GM03348 (cell line): ENCODE data around the gene AMBN.

Experiments
- DNase-seq: peaks from one replicate; pipeline ENCODE4 v3.0.0; 2012; ENCODE audit warnings: low spot score

The AMBN gene, protein sequence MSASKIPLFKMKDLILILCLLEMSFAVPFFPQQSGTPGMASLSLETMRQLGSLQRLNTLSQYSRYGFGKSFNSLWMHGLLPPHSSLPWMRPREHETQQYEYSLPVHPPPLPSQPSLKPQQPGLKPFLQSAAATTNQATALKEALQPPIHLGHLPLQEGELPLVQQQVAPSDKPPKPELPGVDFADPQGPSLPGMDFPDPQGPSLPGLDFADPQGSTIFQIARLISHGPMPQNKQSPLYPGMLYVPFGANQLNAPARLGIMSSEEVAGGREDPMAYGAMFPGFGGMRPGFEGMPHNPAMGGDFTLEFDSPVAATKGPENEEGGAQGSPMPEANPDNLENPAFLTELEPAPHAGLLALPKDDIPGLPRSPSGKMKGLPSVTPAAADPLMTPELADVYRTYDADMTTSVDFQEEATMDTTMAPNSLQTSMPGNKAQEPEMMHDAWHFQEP

DNA sequence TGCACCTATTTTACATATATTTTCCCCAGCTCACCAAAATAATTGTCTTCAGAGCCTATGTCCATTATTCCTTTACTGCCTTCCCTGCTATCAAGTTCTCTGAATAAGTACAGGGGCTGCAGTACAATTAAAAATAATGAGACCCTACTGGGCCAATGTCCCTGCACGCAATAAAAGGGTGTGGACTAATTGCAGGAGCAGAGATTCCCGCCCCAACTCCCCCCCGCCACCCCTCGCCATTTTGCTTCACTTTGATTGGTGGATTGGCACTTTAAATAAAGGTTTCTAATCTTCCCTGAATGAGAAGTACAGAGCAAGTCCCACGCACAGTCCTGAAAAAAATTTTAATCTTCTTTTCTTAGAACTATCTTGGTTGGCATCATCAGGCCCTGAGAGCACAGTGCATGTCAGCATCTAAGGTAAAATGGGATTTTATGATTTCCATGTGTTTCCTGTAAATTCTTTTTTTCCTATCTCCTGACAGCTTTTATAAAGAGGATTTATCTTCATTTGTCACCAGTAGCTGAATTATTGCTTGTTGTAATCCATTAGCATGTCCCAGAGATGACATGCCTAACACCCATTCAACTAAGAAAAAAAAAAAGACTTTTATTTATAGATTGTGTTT, at the start of gene AMBN:
AMBN (plus strand) TSS at position 302 of the 628 bp plus-strand sequence; CDS start at position 405, 103 bp downstream.
- DNase-seq: no peak

DNA sequence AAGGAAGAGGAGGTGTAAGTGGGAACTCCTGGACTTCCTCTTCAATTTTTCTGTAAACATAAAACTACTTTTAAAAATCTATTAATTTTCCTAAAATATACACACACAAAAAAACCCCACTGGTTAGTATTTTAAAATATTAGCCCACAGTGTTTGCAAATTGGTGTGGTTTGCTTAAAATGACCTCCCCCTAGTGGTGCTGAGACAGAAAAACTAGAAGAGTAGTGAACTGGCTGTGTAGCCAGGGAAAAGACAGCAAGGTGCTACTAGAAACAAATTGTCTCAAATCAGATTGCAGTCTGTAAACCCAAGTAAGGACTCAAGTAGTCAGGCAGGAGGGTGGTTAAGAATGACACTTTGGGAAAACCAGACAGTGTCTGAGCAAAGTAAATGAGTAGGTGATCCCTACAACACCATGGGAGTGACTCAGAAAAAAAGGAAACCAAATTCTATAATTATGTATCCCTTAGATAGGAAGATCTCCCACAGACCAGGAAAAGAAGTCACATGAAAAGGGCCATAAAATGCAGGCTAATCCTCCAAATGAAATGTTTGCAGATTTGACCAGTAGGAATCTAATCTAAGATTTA, 47.7 kb upstream of the AMBN start:
- DNase-seq: peak; percentile 20

DNA sequence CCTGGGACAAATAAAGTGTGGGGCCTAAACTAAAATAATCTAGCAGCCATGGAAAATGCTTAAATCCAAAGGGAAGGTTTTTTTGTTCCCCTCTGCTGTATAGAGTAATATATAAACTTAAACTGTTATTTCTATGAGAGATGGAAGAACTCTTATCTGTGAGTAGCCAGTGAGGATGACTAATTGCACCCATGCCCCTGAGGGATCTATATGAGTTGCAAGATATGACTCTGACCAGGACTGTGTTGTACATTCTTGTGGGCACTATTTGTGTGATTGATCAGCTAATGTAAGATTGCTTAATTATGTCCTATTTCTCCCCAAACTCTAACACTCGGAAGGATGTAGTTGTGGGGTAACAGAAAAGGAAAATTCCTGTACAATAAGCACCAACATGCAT, 35.2 kb upstream of the AMBN start:
- no peak for DNase-seq

DNA sequence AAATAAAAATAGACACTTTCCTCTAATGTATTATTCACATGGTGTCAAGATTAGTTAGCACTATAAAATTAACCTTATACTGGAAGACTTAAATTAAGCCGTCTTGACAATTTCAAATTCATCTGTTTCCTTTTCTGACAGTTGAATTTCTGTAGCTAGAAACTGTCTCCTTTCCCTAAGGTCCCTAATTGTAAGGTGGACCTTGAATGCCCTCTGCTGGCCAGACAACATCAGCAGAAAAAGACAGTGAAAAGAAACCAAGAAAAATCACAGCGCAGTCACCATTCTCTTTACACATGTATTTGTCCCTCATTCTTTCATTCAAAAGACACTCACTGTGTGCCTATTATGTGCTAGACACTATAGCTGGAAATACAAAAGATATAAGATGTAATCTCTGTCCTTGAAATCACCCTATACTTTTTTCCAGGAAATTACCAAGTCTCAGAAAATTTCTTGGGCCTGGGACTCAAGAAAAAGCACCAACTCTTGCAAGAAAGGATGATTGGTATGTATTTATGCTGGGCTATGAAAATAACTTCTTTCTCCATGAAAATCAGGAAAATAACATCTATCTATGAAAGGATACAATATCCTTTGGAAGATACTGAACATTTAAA, 32.7 kb upstream of the AMBN start:
- peak; percentile 72 for DNase-seq

DNA sequence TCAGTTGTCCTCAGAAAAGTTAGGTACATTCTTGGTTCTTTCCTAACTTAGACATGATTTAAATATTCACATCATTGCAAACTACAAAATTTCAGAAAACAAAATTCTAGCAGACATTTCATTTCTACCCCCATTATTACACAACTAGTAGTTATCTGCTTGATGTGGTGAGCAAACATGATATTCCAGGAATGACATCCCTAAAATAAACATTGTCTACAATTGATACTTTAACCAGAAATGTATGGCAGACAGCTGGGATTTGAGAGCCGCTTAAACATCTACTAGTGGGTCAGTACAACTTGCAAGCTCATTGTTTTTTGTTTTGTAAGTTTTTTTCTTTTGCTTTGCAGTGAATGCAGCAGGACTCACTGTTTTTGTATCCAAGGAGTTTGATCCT, 32.1 kb upstream of the AMBN start:
- no peak for DNase-seq

DNA sequence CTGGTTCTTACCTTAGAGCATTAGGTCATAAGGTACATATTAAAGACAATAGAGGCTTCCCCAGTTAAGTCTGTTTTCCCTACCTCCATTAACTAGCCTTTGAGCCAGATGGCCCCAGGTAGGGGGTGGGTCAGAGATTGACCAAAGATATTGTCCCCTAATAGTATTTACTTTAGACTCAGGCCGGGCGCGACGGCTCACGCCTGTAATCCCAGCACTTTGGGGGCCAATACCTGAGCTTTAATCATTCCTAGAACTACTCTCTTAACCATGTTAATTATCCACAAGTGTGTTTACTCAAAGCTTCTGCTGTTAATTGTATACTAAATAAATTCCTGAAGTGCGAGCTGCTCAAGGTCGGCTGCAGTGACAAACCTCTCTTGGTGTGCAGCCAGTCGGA, 28.0 kb upstream of the AMBN start:
- DNase-seq: no peak

DNA sequence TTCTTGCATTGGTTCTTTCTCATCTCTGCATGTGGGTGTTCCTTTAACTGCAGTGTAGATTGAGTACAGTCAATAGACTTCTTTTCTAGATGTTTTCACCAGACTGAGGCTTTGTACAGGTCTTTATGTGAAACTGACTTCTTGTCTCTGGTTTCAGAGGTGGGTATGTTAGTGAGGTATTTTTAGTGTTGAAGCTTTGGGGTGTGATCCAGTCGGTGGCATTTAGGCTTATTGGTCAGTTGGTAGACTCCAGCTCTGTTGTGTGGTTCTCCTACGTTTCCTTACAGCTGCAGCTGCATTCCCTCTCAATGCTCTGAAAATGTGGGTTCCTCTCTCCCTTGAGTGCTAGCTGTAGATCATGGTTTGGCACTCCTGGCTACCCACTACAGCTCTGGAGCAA, 21.3 kb upstream of the AMBN start:
- no peak for DNase-seq

DNA sequence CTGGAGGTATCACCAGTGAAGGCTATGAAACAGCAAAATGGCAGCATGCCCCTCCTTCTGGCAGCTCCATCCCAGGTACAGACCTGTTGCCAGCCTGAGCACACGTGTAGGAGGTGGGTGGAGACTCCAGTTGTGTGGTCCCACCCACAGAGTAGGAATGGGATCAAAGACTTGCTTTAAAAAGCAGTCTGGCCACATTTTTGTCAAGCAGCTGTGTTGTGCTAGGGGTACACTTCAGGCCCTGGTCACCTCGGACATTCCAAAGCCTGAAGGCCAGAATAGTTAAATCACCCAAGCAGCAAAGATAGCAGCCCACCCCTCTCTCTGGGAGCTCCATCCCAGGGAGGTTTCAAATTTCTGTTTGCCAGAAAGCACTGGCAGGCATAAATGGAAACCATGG, 20.3 kb upstream of the AMBN start:
- DNase-seq: no peak

DNA sequence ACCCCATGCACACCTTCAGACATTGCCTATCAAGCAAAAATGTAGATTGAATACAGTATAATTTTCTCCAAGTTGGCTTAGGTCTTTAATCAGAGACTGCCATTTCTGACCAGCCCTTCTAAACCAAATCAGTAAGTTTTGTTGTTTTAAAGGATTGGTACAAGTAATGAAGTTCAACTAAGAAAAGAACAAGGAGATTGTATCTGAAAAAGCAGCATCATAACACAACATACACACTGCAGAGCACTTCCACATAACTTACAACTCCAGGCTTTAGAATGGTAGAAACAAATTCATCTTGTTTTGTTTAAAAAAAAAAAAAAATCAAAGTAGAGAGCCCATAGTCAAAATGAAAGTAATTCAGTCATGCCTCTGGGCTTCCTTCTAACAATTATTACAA, 16.1 kb upstream of the AMBN start:
- DNase-seq: no peak

DNA sequence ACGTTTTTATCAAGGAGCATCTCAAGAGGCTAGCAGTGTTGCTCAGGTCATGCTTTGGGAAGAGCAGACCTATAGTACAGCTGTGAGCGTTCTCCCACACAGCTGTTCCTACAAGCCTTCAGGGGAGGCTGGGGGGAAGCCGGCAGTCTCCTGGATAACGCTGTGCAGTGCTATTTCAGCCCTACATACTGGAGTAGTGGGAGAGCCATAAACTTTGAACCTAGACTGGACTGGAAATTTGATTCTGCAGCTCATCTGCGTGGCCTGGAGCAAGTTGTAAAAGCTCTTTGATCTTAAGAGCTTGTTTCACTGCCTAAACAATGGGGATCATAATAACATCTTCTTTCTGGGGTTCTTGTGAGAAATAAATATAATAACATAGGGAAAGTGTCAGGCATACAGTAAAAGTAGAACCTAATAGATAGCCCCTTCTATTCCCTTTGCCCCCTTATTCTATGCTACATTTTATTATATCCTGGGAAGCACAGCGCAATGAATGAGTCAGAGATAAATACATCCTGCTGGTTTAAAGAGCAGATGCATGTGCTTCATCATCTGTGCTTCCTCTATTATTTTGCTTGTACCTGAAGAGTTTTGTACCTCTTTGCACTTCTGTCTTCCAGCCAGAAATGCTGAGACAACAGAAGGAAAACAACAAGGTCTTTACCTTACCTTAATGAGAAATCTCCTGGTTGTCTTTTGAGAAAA, 14.7 kb upstream of the AMBN start:
- DNase-seq: no peak

DNA sequence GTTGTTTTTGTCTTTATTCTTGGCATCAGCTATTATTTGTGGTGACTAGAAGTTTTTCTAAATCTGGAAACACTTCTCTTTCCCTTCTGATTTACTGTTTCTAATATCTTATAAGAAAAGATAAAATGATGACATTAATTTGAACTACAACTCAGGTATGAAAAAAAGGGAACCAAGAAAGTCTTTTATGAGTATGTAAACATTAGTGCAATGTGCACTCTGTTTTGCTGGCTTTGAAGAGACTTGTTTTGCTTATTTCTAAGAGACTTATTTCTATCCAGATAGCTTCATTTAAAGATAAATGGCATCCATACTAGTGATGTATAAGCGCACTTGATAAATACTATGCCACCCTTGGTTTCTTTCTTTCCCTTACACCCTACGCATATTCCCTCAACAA, 10.1 kb upstream of the AMBN start:
- DNase-seq: no peak

DNA sequence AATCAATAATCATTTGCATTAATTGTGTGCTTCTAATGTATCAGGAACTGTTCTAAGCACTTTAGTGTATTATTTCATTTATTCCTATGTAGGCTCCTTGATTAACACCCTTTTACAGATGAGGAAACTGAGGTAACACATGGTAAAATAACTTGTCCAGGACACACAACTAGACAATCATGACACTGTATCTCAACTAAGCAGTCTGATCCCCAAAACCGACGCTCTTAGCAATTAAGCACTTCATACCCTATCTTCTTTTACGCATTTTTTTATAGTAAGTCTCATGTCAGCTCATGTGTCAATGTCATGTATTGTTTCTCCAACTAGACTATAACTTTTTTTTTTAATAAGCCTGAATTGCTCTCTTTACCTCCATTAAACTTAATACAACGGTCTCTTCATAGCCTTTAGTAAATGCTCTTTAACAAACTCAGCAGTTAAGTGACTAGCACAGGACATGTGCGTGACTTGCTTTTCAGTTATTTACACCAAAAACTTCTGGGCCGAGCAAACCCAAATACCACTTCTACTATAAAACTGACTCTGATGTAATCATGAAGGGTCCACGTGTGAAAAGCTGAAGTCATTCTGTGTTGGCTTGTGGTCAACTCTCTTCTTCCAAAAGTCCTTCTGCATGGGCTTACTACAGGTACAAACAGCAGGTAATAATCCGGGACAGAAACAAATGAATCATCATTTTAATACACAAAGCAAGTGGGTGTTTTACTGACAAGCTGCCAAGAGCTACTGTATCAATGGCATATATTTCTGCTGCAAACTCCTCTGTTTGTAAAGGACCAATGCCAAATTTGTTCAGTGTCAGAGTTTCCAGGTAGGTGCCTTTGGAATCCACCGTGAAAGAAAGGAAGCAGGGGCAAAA, 7.9 kb upstream of the AMBN start:
- no peak for DNase-seq

DNA sequence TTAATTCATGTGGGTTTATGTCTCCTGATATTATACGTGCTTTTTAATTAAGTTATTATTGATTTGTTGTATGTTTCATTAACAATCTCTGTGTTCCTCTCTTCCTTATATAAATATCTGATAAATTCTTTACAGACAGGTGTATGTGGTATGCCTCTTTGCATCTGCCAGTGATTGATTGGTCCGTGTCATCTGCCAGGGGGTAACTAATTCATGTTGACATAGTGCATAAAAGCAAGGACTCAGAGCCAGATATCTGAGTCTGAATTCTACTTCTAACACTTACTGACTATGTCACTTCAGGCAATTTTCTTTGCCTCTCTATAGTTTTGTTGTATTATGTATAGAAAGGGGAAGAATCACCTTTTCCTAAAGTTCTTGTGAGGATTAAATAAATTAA, 5.2 kb upstream of the AMBN start:
- DNase-seq: no peak

DNA sequence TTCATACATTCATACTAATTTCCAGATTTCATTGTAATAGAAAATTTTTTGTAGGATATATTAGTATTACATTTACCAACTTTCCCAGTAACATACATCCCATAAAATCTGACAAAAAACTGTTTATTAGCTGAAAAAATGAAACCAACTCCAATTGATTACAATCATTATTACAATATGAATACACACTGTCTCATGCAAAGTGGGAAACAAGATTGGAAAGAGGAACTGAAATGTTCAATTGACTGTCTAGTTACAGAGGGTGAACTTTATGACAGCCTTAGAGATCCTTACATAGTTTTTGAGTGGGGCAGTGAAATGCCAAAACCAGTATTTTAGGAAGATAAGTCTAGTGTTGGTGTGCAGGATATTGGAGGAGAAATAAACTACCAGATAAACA, 2.3 kb upstream of the AMBN start:
- no peak for DNase-seq

DNA sequence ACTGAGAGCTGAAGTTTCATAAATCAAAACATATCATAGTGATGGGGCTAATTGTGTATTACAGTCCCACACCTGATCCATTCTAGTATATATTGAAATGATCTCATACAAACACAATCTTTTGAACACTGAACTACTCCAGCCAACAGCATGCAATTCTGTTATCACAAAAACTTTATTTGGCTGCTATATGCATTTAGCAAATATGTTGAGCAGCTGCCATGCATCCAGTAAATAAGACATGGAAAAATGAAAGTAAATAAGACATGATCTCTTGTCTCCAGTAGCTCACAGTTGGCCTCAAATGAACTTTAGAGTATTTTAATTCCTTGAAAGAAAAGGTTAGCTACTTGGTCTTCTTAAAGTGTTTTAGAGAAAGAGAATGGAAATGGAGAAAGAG, 2.1 kb downstream of the AMBN start:
- no peak for DNase-seq

DNA sequence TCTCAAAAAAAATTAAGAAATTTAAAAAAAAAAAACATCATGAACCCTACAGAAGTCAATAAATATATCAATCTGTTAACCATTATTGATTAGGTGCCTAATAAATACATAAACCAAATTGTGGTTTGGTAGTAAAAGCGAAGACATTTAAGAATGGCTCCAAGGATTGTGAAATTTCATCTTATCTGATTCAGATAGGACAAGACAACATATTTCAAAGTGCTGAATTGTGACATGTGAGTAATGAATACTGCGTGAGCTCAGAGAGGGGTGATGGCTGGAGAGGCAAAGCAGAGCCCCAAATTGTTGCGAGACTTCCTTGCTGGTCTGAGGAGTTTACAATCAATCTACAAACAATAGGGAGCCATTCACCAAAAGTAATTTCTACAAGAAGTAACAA, 8.2 kb downstream of the AMBN start:
- no peak for DNase-seq

DNA sequence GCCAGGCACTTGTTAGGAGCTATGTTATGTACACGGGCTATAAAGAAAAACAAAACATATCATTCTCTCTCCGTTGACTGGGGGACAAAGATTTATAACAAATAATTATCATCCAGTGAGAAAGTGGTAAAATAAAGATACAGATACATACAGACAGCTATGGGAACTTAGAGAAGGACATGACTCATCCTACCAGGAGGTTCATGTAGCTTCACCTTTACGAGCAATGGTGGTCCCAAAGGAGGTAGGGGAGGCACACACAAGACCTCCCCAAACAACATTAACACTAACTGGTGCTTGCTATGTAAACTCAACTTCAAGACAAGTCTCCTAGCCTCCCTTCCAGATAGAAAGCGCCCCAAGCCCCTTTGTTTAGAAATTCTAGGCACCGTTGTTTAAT, 8.9 kb downstream of the AMBN start:
- no peak for DNase-seq

DNA sequence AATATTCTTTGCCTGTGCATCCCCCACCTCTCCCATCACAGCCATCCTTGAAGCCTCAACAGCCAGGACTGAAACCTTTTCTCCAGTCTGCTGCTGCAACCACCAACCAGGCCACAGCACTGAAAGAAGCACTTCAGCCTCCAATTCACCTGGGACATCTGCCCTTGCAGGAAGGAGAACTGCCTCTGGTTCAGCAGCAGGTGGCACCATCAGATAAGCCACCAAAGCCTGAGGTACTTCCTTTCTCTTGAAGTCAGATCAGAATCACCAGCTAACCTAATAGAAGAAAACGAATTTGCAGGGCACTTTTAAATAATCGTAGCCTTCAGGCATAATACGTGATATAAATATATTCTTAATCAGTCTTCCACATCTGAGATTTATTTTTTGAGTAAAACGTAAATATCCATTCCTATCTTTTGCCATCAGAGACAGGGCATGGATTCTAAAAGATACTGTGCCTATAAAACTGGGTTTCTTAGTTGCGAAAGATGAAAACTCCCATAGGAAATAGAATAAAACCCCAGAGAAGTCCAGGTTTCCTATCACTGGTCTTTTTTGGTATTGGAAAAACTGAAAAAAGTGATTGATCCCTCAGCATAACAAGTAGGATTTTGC, 9.5 kb downstream of the AMBN start:
- DNase-seq: peak; percentile 38

DNA sequence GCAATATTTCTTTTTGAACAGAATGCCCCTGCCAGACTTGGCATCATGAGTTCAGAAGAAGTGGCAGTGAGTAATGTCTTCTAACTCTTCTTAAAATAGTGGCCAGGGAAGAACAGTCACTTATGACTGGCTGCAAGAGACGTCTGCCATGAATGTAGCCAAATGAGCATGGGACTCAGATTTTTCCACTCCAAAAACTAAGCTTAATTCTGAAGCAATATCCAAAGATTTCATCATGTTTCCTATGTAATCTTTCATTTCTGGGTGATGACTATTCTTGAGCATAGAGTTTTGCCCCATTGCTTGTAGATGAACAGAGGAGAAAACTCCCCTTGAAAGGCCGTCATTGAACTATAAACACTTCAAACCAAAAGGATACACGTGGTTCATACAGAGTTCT, 11.8 kb downstream of the AMBN start:
- DNase-seq: peak; percentile 2

DNA sequence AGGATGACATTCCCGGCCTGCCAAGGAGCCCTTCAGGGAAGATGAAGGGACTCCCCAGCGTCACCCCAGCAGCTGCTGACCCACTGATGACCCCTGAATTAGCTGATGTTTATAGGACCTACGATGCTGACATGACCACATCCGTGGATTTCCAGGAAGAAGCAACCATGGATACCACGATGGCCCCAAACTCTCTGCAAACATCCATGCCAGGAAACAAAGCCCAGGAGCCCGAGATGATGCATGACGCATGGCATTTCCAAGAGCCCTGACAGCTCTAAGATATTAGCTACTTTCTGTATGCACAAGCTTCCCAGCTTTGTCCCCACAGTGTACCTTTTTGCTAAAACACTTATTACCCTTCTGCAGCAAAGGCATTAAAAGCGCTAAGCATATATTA, 14.4 kb downstream of the AMBN start:
- DNase-seq: no peak

DNA sequence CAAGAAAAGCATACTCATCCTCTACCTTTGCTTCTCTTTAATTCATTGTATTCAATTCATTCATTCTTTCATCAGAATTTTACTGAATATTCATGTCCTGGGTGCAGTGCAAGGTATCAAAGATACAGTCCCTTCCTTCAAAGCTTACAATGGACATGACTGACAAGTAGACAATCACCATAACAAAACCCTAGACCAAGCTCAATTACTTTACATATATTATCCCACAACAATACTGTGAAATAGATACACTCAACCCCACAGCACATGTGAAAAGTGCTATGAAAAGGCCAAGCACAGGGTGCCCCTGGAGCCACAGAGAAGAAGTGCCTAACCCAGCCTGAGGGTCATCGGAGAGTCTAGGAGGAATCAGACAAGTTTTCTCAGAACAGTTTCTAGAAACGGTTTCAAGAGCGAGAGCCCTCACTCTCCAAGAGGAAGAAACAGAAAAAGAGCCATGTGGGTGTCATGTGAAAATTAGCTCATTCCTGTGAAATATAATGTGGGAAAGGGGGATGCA, 15.3 kb downstream of the AMBN start:
- no peak for DNase-seq
